Measurements from ENCODE around the gene NEDD8. TPM values are rescaled to one million over a fixed set of nuclear protein-coding genes. Genes with fewer than 3 reads are reported as not detected.
A peak's percentile ranks its signal among the peaks of the same experiment; 100 is the strongest.

NEDD8 gene
- total RNA-seq, 1 experiment from 2014 or later = 214 TPM

DNA sequence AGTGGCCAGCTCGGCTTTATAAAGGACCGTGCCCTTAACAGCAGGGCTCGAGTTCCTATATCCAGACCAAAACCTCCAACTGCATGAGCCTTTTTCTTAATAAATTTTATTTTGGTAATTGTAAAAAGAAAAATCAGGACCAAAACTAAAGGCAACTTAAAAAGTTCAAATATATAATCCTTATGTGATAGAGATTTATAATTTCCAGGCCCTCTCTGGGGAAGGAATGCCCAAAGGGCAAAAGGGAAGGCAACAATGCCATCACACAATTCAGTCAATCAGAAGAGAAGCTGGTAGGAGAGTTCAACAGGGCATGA, 43.1 kb downstream of the NEDD8 start:
- Mint-ChIP-seq H3K36me3 (ENCODE audit: insufficient read depth in 1 of 3, low read depth in 3 of 3) (peaks cover 23 to 72% (median 60%) of the 10 kb centered on the region in 3 experiments), H3K4me3 (peak overlapping the region; percentile 94 to 95), H3K27me3 (ENCODE audit: low read depth) (no peaks in the 10 kb centered on the region), H3K9me3 (no peaks in the 10 kb centered on the region), H3K27ac (peak overlapping the region in 2 of 3 experiments; percentile 37 to 63; a peak in 4 of 7 replicates), H3K4me1 (peaks cover 15 to 17% of the 10 kb centered on the region in 2 experiments)
- H3K14ac ChIP-seq (ENCODE audit: insufficient read depth, low read length) = no peak overlapping the region
- H2BK15ac ChIP-seq (ENCODE audit: low read depth, low read length) = no peak overlapping the region
- H3K4me2 ChIP-seq (ENCODE audit: insufficient read depth, insufficient read length, low read length) = no peak overlapping the region
- no peak overlapping the region for H3K27ac ChIP-seq (ENCODE audit: insufficient read length, low read depth, low read length)
- H2BK20ac ChIP-seq (ENCODE audit: low read depth, low read length, poor library complexity, severe bottlenecking) = no peak overlapping the region
- H3K4ac ChIP-seq (ENCODE audit: low read depth, low read length) = no peak overlapping the region
- no peak overlapping the region for H3K18ac ChIP-seq (ENCODE audit: insufficient read length, low read depth, low read length)
- H4K91ac ChIP-seq (ENCODE audit: insufficient read length, low read depth, low read length) = no peak overlapping the region
- DNase-seq = no peak
- H2BK12ac ChIP-seq (ENCODE audit: insufficient read length, low read depth, low read length) = no peak overlapping the region
- no peak for TF ChIP-seq CTCF (conservative IDR thresholded peaks at IDR 0.05)
- H2AK5ac ChIP-seq (ENCODE audit: insufficient read length, low read length) = no peak overlapping the region
- no peak overlapping the region for H2BK5ac ChIP-seq (ENCODE audit: insufficient read length, low read length)
- H3K79me2 ChIP-seq (ENCODE audit: insufficient read depth, low read length) = no peaks in the 10 kb centered on the region
- no peak overlapping the region for H4K8ac ChIP-seq (replicated peaks; ENCODE audit: insufficient read length, low read depth, low read length)
- no peak overlapping the region for H2BK120ac ChIP-seq (ENCODE audit: low read depth, low read length, poor library complexity, severe bottlenecking)
- H3K9me3 ChIP-seq (ENCODE audit: control insufficient read depth, low read depth, low read length) = no peaks in the 10 kb centered on the region
- no peaks in the 10 kb centered on the region; the same call in 1 of the 2 replicates for H3K4me1 ChIP-seq (ENCODE audit: insufficient read depth, low read length)
- no peaks in the 10 kb centered on the region for H4K20me1 ChIP-seq (ENCODE audit: control insufficient read depth, insufficient read depth, insufficient read length)
- no peak overlapping the region for H4K5ac ChIP-seq (ENCODE audit: insufficient read length, low read depth, low read length)
- no peak overlapping the region for H3T11ph ChIP-seq (ENCODE audit: low read length)
- no peaks in the 10 kb centered on the region for H3K27me3 ChIP-seq (ENCODE audit: insufficient read depth, low read length)
- H3K23me2 ChIP-seq (ENCODE audit: insufficient read length, low read depth, low read length, poor library complexity, severe bottlenecking) = no peaks in the 10 kb centered on the region
- peaks cover 4% of the 10 kb centered on the region for H3K79me1 ChIP-seq (ENCODE audit: insufficient read depth, low read depth, low read length, poor library complexity, severe bottlenecking)
- no peak overlapping the region for H3K56ac ChIP-seq (ENCODE audit: insufficient read length, low read depth, low read length)
- H3K9ac ChIP-seq (ENCODE audit: extremely low read depth, insufficient read length, low read length) = no peak overlapping the region
- no CpG with 5 or more reads among the region's 3 CpGs for WGBS (ENCODE audit: extremely low coverage, insufficient read length, low lambda C conversion rate)
- no peak overlapping the region for H2AFZ ChIP-seq (ENCODE audit: low read length)
- H3K23ac ChIP-seq (ENCODE audit: insufficient read length, low read depth, low read length) = no peak overlapping the region
